ENCODE data around the gene OR51B2.
"Not testable (repeated sequence)": the region's sequence is repeated elsewhere in the genome, so short reads cannot be mapped to it uniquely, and the experiment has no call there.

GRCh38 chr11:5356031-5356430 is 31.9 kb upstream of the OR51B2 start:
- TF ChIP-seq SP1 (IDR thresholded peaks at IDR 0.05); ZNF384 (IDR thresholded peaks at IDR 0.05); ELF4 (IDR thresholded peaks at IDR 0.05); BHLHE40 (IDR thresholded peaks at IDR 0.05; ENCODE audit: borderline replicate concordance); FOXM1 (IDR thresholded peaks at IDR 0.05; ENCODE audit: borderline replicate concordance); FOXA1 (IDR thresholded peaks at IDR 0.05); HDGF (IDR thresholded peaks at IDR 0.05; ENCODE audit: borderline replicate concordance); TARDBP (IDR thresholded peaks at IDR 0.05); SUZ12 (IDR thresholded peaks at IDR 0.05); FOXK2 (IDR thresholded peaks at IDR 0.05); ARNT (IDR thresholded peaks at IDR 0.05); NFRKB (IDR thresholded peaks at IDR 0.05): not testable (repeated sequence)

Data from HEK293T (cell line).